Stomach (tissue), 9 donors: Measurements from ENCODE around the gene CEP89. TPM values are rescaled to one million over a fixed set of nuclear protein-coding genes. Genes with fewer than 3 reads are reported as not detected.

Experiments
- DNase-seq, 2 donors: peaks; one replicate each; pipeline versions ENCODE4 v3.0.0 to v3.0.0-alpha.2; 2013 to 2019
- H3K27ac ChIP-seq, 5 donors: fragments of 200-600 bp in 4 of 5; sonication (generic) in 4 of 5; one replicate each; pipeline ENCODE4 v1.5.1; 2013 to 2019; ENCODE audit warnings: mild to moderate bottlenecking in 1 of 5, moderate library complexity in 1 of 5
- H3K27me3 ChIP-seq, 3 donors: fragments of 200-600 bp; sonication (generic); one replicate each; pipeline ENCODE4 v1.5.1; 2017 to 2019; ENCODE audit warnings: mixed run types in 1 of 3
- H3K36me3 ChIP-seq, 4 donors: fragments of 200-600 bp; sonication (generic); 1 replicate in 3 of 4; 2 replicates in 1 of 4; pipeline ENCODE4 v1.5.1; 2016 to 2019
- H3K4me1 ChIP-seq, 4 donors: fragments of 200-600 bp; sonication (generic); one replicate each; pipeline ENCODE4 v1.5.1; 2016 to 2019
- H3K4me3 ChIP-seq, 4 donors: fragments of 200-600 bp; sonication (generic) in 3 of 4; one replicate each; pipeline ENCODE4 v1.5.1; 2016 to 2019; ENCODE audit warnings: mild to moderate bottlenecking in 1 of 4
- H3K9me3 ChIP-seq, 4 donors: fragments of 200-600 bp; sonication (generic); one replicate each; pipeline ENCODE4 v1.5.1; 2016 to 2019
- CTCF ChIP-seq, 7 experiments: fragments of 450-650 bp in 4 of 7; fragments of 200-600 bp in 3 of 7; sonication (generic) in 3 of 7; IDR thresholded peaks; one replicate each; pipeline ENCODE4 v1.5.1; 2016 to 2019; ENCODE audit warnings: antibody characterized with exemption in 7 of 7, control low read depth in 2 of 7, mild to moderate bottlenecking in 1 of 7
- EP300 ChIP-seq: sonication (generic); formaldehyde crosslinking; IDR thresholded peaks from one replicate; pipeline ENCODE4 v1.6.1; 2017; ENCODE audit warnings: antibody characterized with exemption
- POLR2A ChIP-seq, 4 donors: fragments of 450-650 bp; IDR thresholded peaks; one replicate each; pipeline ENCODE4 v1.6.1; 2016; ENCODE audit warnings: antibody characterized with exemption in 4 of 4, control low read depth in 2 of 4, mild to moderate bottlenecking in 1 of 4, moderate library complexity in 1 of 4
- POLR2AphosphoS5 ChIP-seq, 3 donors: sonication (generic); formaldehyde crosslinking; IDR thresholded peaks; one replicate each; pipeline ENCODE4 v1.6.1; 2016; ENCODE audit warnings: antibody characterized with exemption in 3 of 3
- WGBS, 5 donors: extraction: QIAGEN DNeasy Blood & Tissue Kit in 3 of 5; methylation state at CpG; one replicate each; pipeline versions ENCODE4 v1.1.5 to v1.1.7; 2013 to 2018; 5-methylcytosine and 5-hydroxymethylcytosine counted together
- intact Hi-C: fragments of 100-400 bp; cut with DNase I; formaldehyde crosslinking; loops from one replicate; pipeline ENCODE4 v1.15.1; 2023; ENCODE audit warnings: low total_unique reads
- polyA plus RNA-seq, 3 donors: library from polyadenylated mRNA; stranded (reverse); fragments of 200-250 nt; gene quantifications; one replicate each; pipeline ENCODE4 v1.2.3, GENCODE V29; 2013
- total RNA-seq, 5 donors: library from RNA; depleted of rRNA; stranded (reverse); fragments of >200 nt; gene quantifications; one replicate each; pipeline versions ENCODE4 v1.1.0 to v1.2.3, GENCODE V29; 2014 to 2016
- donor health status: healthy with polysubstance abuse.
- donor health status: Bipolar disorder and iron deficiency.
- donor health status: healthy.

Gene CEP89
- total and polyA plus RNA-seq, 8 donors, result 3.1 to 15.1 (median 7.4) TPM

DNA sequence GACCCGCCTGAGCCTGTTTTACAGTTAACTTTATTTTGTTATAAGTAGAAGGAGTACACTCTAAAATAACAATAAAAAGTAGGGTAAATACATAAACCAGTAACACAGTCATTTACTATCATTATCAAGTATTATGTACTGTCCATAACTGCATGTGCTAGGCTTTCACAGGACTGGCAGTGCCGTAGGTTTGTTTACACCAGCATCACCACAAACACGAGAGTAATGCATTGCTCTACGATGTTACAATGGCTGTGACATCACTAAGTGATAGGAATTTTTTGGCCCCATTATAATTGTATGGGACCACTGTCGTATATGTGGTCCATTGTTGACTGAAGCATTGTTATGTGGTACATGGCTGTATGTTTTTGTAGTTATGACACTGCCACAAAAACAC is 60.9 kb downstream of the CEP89 start:
- Histone ChIP-seq H3K36me3 (peaks cover 4 to 91% (median 64%) of the 10 kb centered on the region in 4 donors), H3K27ac (no peak overlapping the region), H3K4me3 (no peak overlapping the region), H3K9me3 (no peaks in the 10 kb centered on the region), H3K4me1 (no peaks in the 10 kb centered on the region), H3K27me3 (no peaks in the 10 kb centered on the region)
- intact Hi-C loops, result no loop called here
- 81 to 97% (median 96%) methylated on average over 5 of the region's 5 CpGs for WGBS, 5 donors
- DNase-seq, result no peak
- TF ChIP-seq POLR2AphosphoS5 (IDR thresholded peaks at IDR 0.05) (no peak), CTCF (IDR thresholded peaks at IDR 0.05) (no peak), EP300 (no peak), POLR2A (IDR thresholded peaks at IDR 0.05) (no peak)

- Histone ChIP-seq H3K27ac (no peak overlapping the region), H3K36me3 (peaks cover 4 to 91% (median 56%) of the 10 kb centered on the region in 4 donors), H3K4me1 (no peaks in the 10 kb centered on the region), H3K9me3 (peaks cover 0 to 6% (median 0%) of the 10 kb centered on the region in 4 donors), H3K27me3 (no peaks in the 10 kb centered on the region), H3K4me3 (no peak overlapping the region)
- WGBS, 5 donors, result 93 to 99% (median 93%) methylated on average over 5 of the region's 5 CpGs
- DNase-seq, result no peak
- intact Hi-C loops, result no loop called here
- no peak for TF ChIP-seq CTCF (IDR thresholded peaks at IDR 0.05)
- TF ChIP-seq POLR2A (IDR thresholded peaks at IDR 0.05), result no peak
- no peak for TF ChIP-seq POLR2AphosphoS5 (IDR thresholded peaks at IDR 0.05)
- TF ChIP-seq EP300, result no peak
Observed at GRCh38 chr19:32910094-32910493, 61.7 kb downstream of the CEP89 start.

- peaks cover 4 to 85% (median 47%) of the 10 kb centered on the region in 4 donors for H3K36me3 ChIP-seq
- peaks cover 0 to 6% (median 0%) of the 10 kb centered on the region in 4 donors for H3K9me3 ChIP-seq
- no peak for DNase-seq
- no peaks in the 10 kb centered on the region for H3K4me1 ChIP-seq
- intact Hi-C loops, result no loop called here
- TF ChIP-seq POLR2AphosphoS5 (IDR thresholded peaks at IDR 0.05), result no peak
- TF ChIP-seq POLR2A (IDR thresholded peaks at IDR 0.05), result no peak
- TF ChIP-seq CTCF (IDR thresholded peaks at IDR 0.05), result no peak
- TF ChIP-seq EP300, result no peak
- no peak overlapping the region for H3K27ac ChIP-seq
- no peak overlapping the region for H3K4me3 ChIP-seq
- no peaks in the 10 kb centered on the region for H3K27me3 ChIP-seq
Observed at GRCh38 chr19:32909257-32909656, 62.5 kb downstream of the CEP89 start.

GRCh38 chr19:32908641-32909190 is 63.0 kb downstream of the CEP89 start:
- DNase-seq, result no peak
- Histone ChIP-seq H3K27me3 (no peaks in the 10 kb centered on the region), H3K4me3 (no peak overlapping the region), H3K9me3 (peaks cover 0 to 6% (median 0%) of the 10 kb centered on the region in 4 donors), H3K36me3 (peaks cover 4 to 79% (median 42%) of the 10 kb centered on the region in 4 donors), H3K4me1 (no peaks in the 10 kb centered on the region), H3K27ac (no peak overlapping the region)
- WGBS, 5 donors, result 87 to 98% (median 90%) methylated on average over 7 of the region's 7 CpGs
- intact Hi-C loops, result no loop called here
- TF ChIP-seq POLR2A (IDR thresholded peaks at IDR 0.05) (no peak), CTCF (IDR thresholded peaks at IDR 0.05) (no peak), POLR2AphosphoS5 (IDR thresholded peaks at IDR 0.05) (no peak)
